GM21576 (cell line): ENCODE data around the gene GDPD2.

Source experiments
- ATAC-seq: cut with Tn5 transposase; IDR thresholded peaks from one replicate; pipeline ENCODE4 v1.9.1; 2021; ENCODE audit warnings: mild to moderate bottlenecking, moderate library complexity; ENCODE audit not compliant: unreplicated experiment

The GDPD2 gene

DNA sequence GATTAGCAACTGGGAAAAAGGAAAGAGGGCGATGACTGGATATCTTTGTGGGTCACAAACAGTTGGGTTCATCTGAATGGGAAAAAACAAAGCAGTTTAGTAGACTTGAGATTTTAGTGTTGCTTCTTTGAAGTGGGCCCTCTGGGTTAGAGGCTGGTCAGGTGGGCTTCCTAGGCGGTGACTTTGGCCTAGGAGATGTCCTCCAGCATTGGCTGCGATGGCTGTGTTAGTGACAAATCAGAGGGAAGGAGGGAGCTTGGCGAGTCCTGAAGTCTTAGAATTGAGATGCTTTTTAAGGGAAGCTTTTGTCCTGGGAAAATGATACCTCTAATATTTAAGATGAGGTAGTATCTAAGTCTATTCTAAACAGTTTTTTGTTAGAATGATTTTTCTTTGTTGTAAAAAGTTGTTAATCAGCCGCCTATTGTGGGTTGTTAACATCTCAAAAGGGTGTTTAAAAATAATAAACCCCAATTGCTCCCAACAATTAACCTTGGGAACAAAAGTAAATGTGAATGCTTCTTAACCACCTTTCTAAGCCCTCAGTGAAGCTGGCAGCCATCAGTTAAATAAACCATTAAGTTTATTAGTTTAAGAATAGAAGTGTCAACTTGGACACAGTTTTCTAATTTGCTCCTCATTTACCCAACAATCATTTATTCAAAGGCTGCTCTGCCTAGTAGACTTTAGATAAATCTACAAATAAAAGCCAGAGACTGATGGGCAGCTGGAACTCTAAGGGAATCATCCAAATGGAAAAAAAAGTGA lies 53.2 kb downstream of the GDPD2 start:
- ATAC-seq, result no peak

DNA sequence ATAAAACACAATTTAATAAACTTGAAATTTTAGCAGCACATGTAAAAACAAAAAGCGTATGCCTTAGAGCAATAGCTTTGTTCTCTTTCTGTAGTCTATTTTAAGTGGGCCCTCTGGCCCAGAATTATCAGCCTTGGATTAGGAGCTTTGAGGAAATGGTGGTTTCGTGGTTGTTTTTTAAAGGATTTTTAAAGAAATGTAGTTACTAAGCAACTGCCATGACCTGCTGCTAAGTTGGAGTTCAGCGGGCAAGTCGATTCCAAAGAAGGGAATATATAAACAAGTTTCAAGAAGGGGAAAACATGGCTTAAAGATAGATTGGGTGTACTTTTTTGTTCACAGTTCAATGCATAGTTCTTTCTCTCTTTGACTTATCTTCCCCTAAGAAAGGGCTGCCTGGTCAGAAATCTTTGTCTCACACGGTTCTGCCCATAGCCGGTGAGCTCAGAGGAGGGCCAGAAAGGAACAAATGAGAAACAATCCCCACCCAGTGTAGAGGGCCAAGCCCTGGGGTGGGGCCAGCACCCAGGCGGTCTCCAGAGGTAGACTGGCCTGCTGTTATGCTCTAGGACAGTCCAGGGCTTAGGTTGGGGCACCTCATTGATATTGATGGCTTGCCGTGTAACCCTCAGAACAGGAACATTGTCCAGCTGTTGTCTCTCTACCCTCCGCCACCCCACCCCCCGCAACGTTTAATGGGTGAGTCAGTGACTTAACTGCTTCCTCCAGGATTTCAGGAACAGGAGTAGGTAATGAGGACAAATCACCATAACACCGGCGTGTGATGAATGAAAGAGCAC lies 54.0 kb downstream of the GDPD2 start:
- no peak for ATAC-seq

DNA sequence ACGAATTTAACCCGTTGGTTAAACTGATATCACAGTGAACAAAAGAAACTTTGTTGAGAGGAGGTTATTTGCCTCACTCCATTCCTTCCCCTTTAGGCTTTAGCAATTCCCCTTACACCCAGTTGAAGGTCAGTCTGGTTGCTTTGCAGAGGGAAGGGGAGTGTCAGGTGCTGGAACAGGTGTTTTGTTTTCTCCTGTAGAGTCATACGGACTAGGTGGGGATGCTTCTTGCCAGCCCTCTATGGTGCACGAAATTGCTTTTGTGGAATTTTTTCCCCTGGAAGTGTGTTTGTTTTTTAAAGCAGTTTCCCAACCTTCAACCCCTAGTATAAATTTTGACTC lies 54.6 kb downstream of the GDPD2 start:
- no peak for ATAC-seq

GRCh38 chrX:70478526-70479245 lies 55.6 kb downstream of the GDPD2 start:
- no peak for ATAC-seq

DNA sequence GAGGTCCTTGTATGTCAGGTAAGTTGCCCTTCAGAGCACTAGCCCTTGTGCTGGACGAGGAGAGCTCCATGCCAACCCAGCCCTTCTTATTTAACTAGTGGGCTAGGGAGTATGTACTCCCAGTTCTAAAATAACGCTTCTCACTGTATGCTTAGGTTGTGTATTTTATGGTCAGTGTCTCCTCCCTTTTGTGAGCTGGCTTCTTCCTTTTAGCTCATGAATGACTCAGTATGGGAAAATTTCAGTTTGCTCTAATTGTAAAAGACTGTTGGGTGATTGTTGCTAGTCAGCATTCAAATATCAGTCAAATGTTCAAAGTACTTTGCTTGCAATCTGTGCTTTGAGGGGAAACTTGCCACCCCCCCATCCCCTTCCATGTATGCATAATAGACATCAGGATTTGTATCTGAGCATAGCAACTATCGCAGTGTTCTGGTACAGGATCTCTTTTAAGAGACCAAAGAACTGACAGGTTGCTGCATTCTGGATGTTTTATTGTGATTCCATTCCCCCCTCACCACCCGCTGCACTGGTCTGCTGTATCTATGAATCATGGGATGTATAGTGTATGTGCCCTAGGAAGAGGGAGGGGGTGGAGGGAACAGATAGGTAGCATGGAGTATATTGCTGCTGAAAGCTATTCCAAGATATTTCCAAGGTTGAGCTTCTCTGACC lies 56.3 kb downstream of the GDPD2 start:
- ATAC-seq, result no peak

DNA sequence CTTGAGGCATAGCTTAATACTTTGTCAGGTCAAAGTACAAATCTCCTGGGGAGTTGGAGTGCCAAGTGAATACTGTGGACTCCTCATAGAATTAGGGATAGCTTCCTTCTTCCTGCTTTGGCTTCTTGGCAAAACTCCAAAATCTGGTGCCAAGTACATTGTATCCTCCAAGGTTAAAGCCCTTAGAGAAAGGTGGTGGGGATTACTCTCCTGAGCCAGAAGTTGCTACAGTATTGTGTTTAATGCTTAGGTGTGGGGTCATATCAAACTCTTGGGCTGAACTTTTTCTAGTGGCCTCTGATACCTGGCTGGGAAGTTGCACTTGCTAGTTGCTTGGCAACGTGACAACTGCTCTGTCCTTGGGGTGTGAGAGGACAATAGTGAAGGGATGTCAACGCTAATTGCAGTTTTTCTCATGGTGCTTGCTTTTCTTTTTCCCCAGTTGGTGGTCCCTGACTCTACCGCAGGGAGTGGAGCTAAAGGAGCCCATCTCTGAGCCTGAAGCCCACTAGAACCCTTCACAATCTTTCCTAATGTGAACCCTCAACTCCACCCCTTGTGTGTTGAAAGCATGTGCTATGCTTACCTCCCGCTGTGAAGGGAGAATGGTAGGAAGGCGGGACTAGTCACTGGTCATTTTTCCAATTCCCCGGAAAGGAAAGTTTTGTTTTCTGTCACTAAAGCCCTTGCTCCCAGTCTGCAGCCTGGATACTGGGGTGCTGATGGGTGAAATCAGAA lies 57.0 kb downstream of the GDPD2 start:
- no peak for ATAC-seq

GRCh38 chrX:70480660-70481018 lies 57.5 kb downstream of the GDPD2 start:
- ATAC-seq, result no peak

- no peak for ATAC-seq
Observed at GRCh38 chrX:70481471-70482270, 58.6 kb downstream of the GDPD2 start.

- no peak for ATAC-seq
Observed at GRCh38 chrX:70482300-70482699, 59.2 kb downstream of the GDPD2 start.
